ENCODE results near the gene MADD. TPM values are rescaled to one million over a fixed set of nuclear protein-coding genes. Genes with fewer than 3 reads are reported as not detected.

The MADD gene
- total RNA-seq, 1 experiment from 2014 or later, result 42.9 TPM

DNA sequence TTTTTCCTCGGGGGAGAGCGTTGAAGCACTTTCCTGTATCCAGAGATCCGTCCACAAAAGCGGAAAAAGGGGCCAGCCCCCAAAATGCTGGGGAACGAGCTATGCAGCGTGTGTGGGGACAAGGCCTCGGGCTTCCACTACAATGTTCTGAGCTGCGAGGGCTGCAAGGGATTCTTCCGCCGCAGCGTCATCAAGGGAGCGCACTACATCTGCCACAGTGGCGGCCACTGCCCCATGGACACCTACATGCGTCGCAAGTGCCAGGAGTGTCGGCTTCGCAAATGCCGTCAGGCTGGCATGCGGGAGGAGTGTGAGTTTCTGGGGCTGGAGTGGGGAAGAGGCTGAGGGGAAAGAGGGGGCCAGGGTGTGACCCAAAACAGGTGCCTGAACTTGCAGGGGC lies 9.6 kb upstream of the MADD start:
- DNase-seq, result no peak
- no peak for TF ChIP-seq CTCF (IDR thresholded peaks at IDR 0.05; ENCODE audit: unreplicated experiment)
- peaks cover 31% of the 10 kb centered on the region for H3K4me1 Mint-ChIP-seq (ENCODE audit: low read depth, unreplicated experiment)
- CTCF ChIA-PET, result interaction anchor here (1.5 to 1.8 kb wide), 2 partner anchors 46 to 53 kb away, joined by 3 to 6 read pairs; partner anchors contain the start of gene DDB2
- intact Hi-C loops (cut with micrococcal nuclease; ENCODE audit: unreplicated experiment), result no loop called here
- no TSS peak for BruUV-seq (replicated peaks)
- no peaks in the 10 kb centered on the region for H3K27me3 Mint-ChIP-seq (ENCODE audit: unreplicated experiment)
- no peak overlapping the region for H3K27ac Mint-ChIP-seq (ENCODE audit: unreplicated experiment)
- no peaks in the 10 kb centered on the region for H3K9me3 Mint-ChIP-seq (ENCODE audit: low read depth, unreplicated experiment)
- H3K4me3 Mint-ChIP-seq (ENCODE audit: low read depth, unreplicated experiment), result no peak overlapping the region
- peaks cover 5% of the 10 kb centered on the region for H3K36me3 Mint-ChIP-seq (ENCODE audit: insufficient read depth, unreplicated experiment)

DNA sequence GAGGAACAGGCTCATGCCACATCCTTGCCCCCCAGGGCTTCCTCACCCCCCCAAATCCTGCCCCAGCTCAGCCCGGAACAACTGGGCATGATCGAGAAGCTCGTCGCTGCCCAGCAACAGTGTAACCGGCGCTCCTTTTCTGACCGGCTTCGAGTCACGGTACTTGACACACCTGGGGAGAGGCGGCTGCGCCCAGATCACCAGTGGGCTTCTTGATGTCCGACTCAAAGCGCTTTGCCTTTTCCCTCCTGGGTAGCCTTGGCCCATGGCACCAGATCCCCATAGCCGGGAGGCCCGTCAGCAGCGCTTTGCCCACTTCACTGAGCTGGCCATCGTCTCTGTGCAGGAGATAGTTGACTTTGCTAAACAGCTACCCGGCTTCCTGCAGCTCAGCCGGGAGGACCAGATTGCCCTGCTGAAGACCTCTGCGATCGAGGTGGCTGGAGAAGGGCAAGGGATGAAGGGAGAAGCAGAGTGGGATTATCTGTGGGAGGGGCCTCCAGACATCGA lies 8.6 kb upstream of the MADD start:
- H3K9me3 Mint-ChIP-seq (ENCODE audit: low read depth, unreplicated experiment), result no peaks in the 10 kb centered on the region
- no TSS peak for BruUV-seq (replicated peaks)
- H3K27me3 Mint-ChIP-seq (ENCODE audit: unreplicated experiment), result no peaks in the 10 kb centered on the region
- TF ChIP-seq CTCF (IDR thresholded peaks at IDR 0.05; ENCODE audit: unreplicated experiment), result no peak
- peaks cover 26% of the 10 kb centered on the region for H3K4me1 Mint-ChIP-seq (ENCODE audit: low read depth, unreplicated experiment)
- CTCF ChIA-PET, result interaction anchor here (0.7 kb wide), 1 partner anchor 105 kb away, joined by 5 read pairs; no protein-coding TSS in a partner anchor
- H3K36me3 Mint-ChIP-seq (ENCODE audit: insufficient read depth, unreplicated experiment), result peaks cover 5% of the 10 kb centered on the region
- H3K4me3 Mint-ChIP-seq (ENCODE audit: low read depth, unreplicated experiment), result no peak overlapping the region
- intact Hi-C loops (cut with micrococcal nuclease; ENCODE audit: unreplicated experiment), result no loop called here
- DNase-seq, result no peak
- H3K27ac Mint-ChIP-seq (ENCODE audit: unreplicated experiment), result no peak overlapping the region

DNA sequence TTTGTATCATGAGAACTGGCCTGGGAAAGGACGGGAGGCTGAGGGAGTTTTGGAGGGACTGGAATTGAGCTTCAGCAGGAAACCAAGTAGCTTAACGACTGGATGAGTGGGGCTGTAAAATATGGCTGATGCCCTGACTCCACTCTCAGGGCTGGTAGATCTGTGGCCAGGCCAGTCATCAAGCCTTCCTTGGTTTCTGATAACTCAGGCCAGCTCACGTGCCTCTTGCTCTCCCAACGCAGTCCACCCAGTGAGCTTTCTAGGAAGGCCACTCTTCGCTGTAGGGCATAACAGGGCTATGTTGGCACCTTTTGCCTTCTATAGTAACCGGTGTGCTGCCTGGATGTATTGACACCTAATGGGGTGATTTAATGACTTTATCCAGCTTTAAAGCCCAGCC lies 5.8 kb upstream of the MADD start:
- H3K27me3 Mint-ChIP-seq (ENCODE audit: unreplicated experiment), result no peaks in the 10 kb centered on the region
- BruUV-seq (replicated peaks), result no TSS peak
- peaks cover 18% of the 10 kb centered on the region for H3K4me1 Mint-ChIP-seq (ENCODE audit: low read depth, unreplicated experiment)
- H3K9me3 Mint-ChIP-seq (ENCODE audit: low read depth, unreplicated experiment), result no peaks in the 10 kb centered on the region
- no peak for TF ChIP-seq CTCF (IDR thresholded peaks at IDR 0.05; ENCODE audit: unreplicated experiment)
- no peak overlapping the region for H3K27ac Mint-ChIP-seq (ENCODE audit: unreplicated experiment)
- CTCF ChIA-PET, result interaction anchor here (0.6 kb wide), 1 partner anchor 77 kb away, joined by 4 read pairs; no protein-coding TSS in a partner anchor
- no peak for DNase-seq
- intact Hi-C loops (cut with micrococcal nuclease; ENCODE audit: unreplicated experiment), result no loop called here
- H3K4me3 Mint-ChIP-seq (ENCODE audit: low read depth, unreplicated experiment), result no peak overlapping the region
- H3K36me3 Mint-ChIP-seq (ENCODE audit: insufficient read depth, unreplicated experiment), result peaks cover 11% of the 10 kb centered on the region

DNA sequence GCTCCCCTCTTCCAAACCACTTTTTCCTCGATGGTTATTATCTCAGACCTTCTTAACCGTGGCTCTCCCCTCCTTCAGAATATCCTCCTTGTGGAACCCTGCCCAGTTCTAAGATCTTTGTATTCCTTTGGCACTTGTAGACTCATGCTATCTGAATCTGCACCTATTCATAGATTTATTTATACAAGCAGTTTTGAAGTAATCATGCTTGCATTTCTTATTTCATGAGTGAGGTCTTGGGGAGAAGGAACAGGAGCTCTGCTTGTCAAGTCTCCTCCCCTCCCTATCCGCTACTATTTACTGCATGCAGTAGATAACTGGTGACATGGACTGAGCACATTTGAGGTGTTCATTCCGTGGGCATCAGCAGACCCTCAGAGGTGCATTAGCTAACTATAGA lies 5.4 kb upstream of the MADD start:
- BruUV-seq (replicated peaks), result no TSS peak
- CTCF ChIA-PET, result interaction anchor here (0.6 kb wide), 1 partner anchor 77 kb away, joined by 4 read pairs; no protein-coding TSS in a partner anchor
- TF ChIP-seq CTCF (IDR thresholded peaks at IDR 0.05; ENCODE audit: unreplicated experiment), result no peak
- no peak for DNase-seq
- Mint-ChIP-seq H3K4me1 (ENCODE audit: low read depth, unreplicated experiment) (peaks cover 16% of the 10 kb centered on the region), H3K27ac (ENCODE audit: unreplicated experiment) (no peak overlapping the region), H3K4me3 (ENCODE audit: low read depth, unreplicated experiment) (no peak overlapping the region), H3K9me3 (ENCODE audit: low read depth, unreplicated experiment) (no peaks in the 10 kb centered on the region), H3K36me3 (ENCODE audit: insufficient read depth, unreplicated experiment) (peaks cover 15% of the 10 kb centered on the region), H3K27me3 (ENCODE audit: unreplicated experiment) (no peaks in the 10 kb centered on the region)
- intact Hi-C loops (cut with micrococcal nuclease; ENCODE audit: unreplicated experiment), result no loop called here

Data from Calu3 (cell line).